ENCODE results near the gene CD80.

CD80 gene

DNA sequence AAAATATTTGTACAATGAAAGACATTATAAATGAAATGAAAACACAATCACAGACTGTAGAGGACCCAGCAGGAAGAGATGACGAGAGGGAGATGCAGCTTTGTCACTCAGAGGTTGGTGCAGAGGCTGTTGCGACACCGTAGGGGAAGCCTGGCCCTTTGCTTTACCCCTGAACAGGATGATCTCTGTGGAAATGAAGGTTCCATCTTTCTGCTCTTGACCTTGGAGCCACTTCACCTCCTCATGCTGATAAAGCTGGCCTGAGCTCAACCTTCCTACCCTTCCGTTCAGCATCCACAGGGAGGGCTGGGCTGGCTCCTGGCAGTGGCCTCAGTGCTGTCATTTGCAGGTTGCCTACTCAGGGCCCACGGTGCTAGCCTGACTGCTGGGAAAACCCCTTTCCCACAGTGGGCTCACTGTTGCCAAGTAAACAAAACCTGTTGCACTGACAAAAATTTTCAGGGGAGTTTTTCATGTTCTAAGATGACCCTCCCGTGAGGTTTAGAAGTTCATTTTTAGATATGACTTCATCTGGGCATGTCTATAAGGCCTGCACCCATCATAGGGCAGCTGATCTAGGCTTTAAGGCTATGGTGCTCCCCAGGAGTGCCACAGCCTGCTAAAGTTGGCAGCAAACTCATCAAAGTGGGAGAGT, 3.0 kb upstream of the CD80 start:
- ChIA-PET POLR2A (no interaction called here), CTCF (interaction anchor here (0.6 kb wide), 1 partner anchor 101 kb away, joined by 3 read pairs; no protein-coding TSS in a partner anchor)
- no peaks in the 10 kb centered on the region for H3K4me1 ChIP-seq (ENCODE audit: control insufficient read depth, insufficient read depth, low read length)
- H3K9me3 ChIP-seq (ENCODE audit: control insufficient read depth, insufficient read depth, low read depth, low read length): no peaks in the 10 kb centered on the region
- no peaks in the 10 kb centered on the region for H3K36me3 ChIP-seq (ENCODE audit: control insufficient read depth in 2 of 2, insufficient read depth in 1 of 2, low read length in 2 of 2)
- TF ChIP-seq ZNF350 (tag by site-specific recombination; IDR thresholded peaks at IDR 0.05): no peak
- no peak for TF ChIP-seq OVOL3 (tag by site-specific recombination; IDR thresholded peaks at IDR 0.05)
- no peak for TF ChIP-seq HOXA7 (CRISPR knock-in tag; IDR thresholded peaks at IDR 0.05; ENCODE audit: borderline replicate concordance)
- H3K27ac ChIP-seq (ENCODE audit: extremely low read depth, low read depth, low read length): no peak overlapping the region
- no peak overlapping the region for H3K4me3 ChIP-seq (ENCODE audit: low read depth, low read length)

DNA sequence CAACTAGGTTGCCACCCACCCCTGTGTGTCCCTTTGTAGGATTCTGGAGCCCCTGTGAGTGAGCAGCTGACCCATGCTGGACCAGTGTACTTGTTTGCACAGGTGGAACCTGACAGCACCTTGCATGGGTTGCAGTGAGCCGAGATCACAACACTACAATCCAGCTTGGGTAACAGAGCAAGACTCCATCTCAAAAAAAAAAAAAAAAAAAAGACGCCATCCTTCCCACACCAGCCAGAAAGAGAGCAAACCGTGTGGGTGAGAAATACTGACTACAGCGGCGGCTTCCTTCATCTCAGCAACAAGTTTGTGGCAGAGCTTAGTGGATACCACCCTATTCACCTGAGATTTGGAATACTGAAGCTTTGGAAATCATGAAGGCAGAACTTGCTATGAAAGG, 746 bp upstream of the CD80 start:
- no peaks in the 10 kb centered on the region for H3K4me1 ChIP-seq (ENCODE audit: control insufficient read depth, insufficient read depth, low read length)
- no peaks in the 10 kb centered on the region for H3K9me3 ChIP-seq (ENCODE audit: control insufficient read depth, insufficient read depth, low read depth, low read length)
- TF ChIP-seq ZBTB7A (tag by site-specific recombination; IDR thresholded peaks at IDR 0.05; ENCODE audit: low read depth) (no peak), ZNF37A (tag by site-specific recombination; IDR thresholded peaks at IDR 0.05) (no peak)
- no peak overlapping the region for H3K4me3 ChIP-seq (ENCODE audit: low read depth, low read length)
- H3K36me3 ChIP-seq (ENCODE audit: control insufficient read depth in 2 of 2, insufficient read depth in 1 of 2, low read length in 2 of 2): no peaks in the 10 kb centered on the region
- H3K27ac ChIP-seq (ENCODE audit: extremely low read depth, low read depth, low read length): no peak overlapping the region
- ChIA-PET POLR2A (no interaction called here), CTCF (interaction anchor here (0.6 to 1.2 kb wide), 2 partner anchors 138 to 290 kb away, joined by 4 read pairs; no protein-coding TSS in a partner anchor)

DNA sequence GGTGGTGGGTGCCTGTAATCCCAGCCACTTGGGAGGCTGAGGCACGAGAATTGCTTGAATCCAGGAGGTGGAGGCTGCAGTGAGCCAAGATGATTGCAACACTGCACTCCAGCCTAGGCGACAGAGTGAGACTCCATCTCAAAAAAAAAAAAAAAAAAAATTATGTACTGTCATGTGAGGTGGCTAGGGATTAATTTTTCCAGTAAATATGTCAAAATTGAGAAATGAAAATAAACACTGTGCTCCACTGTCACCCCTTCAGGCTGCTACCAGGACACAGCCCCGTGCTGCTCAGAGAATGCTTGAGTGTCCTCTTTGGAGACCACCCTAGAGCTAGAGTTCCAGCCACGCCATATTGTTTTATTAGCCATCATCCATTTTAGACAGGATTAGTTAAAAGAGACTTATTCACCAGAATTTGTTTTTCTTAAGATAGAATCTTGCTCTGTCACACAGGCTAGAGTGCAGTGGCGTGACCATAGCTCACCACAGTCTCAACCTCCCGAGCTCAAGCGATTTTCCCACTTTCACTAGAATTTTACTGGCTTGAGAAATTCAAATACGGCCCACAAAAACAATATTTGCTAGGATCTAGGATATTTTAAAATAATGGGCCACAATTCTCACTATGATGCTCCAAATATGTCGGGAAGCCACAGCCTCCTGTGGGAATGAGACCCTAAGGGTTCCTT, 642 bp downstream of the CD80 start:
- Histone ChIP-seq H3K9me3 (ENCODE audit: control insufficient read depth, insufficient read depth, low read depth, low read length) (no peaks in the 10 kb centered on the region), H3K4me1 (ENCODE audit: control insufficient read depth, insufficient read depth, low read length) (no peaks in the 10 kb centered on the region), H3K4me3 (ENCODE audit: low read depth, low read length) (no peak overlapping the region), H3K36me3 (ENCODE audit: control insufficient read depth in 2 of 2, insufficient read depth in 1 of 2, low read length in 2 of 2) (no peaks in the 10 kb centered on the region), H3K27ac (ENCODE audit: extremely low read depth, low read depth, low read length) (no peak overlapping the region)
- ChIA-PET CTCF (interaction anchor here (1.0 kb wide), 1 partner anchor 19 kb away, joined by 3 read pairs; no protein-coding TSS in a partner anchor), POLR2A (no interaction called here)
- TF ChIP-seq WT1 (tag by site-specific recombination; IDR thresholded peaks at IDR 0.05) (no peak), KLF8 (tag by site-specific recombination; IDR thresholded peaks at IDR 0.05) (no peak), ELK4 (IDR thresholded peaks at IDR 0.05; ENCODE audit: borderline replicate concordance, low read depth, low read length) (no peak)

DNA sequence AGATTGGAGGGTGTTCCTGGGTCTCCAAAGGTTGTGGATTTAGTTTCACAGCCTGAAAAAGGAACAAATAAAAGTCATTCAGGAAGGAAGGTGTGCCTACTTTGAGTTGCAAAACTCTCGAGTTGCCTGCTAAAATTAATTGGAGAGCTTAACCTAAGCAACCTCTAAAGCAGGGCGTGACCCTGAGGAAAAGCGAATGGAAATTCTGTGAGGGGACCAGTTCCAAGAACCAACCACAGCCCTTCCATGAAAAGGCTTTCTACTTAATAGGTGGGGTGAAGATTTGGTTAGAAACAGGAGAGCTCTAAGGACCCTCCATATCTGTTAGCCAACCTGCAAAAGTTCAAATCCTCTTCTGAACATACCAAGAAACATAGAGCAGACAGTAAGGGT, 1.5 kb downstream of the CD80 start:
- no peak for TF ChIP-seq ZNF311 (tag by site-specific recombination; IDR thresholded peaks at IDR 0.05; ENCODE audit: borderline replicate concordance)
- TF ChIP-seq TRIM28 (IDR thresholded peaks at IDR 0.05; ENCODE audit: borderline replicate concordance, low read length): no peak
- no peak for TF ChIP-seq ZNF426 (tag by site-specific recombination; IDR thresholded peaks at IDR 0.05)
- TF ChIP-seq ZNF596 (tag by site-specific recombination; IDR thresholded peaks at IDR 0.05): no peak
- TF ChIP-seq, protein P1, sequence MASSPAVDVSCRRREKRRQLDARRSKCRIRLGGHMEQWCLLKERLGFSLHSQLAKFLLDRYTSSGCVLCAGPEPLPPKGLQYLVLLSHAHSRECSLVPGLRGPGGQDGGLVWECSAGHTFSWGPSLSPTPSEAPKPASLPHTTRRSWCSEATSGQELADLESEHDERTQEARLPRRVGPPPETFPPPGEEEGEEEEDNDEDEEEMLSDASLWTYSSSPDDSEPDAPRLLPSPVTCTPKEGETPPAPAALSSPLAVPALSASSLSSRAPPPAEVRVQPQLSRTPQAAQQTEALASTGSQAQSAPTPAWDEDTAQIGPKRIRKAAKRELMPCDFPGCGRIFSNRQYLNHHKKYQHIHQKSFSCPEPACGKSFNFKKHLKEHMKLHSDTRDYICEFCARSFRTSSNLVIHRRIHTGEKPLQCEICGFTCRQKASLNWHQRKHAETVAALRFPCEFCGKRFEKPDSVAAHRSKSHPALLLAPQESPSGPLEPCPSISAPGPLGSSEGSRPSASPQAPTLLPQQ (tag by site-specific recombination; IDR thresholded peaks at IDR 0.05): no peak
- no peak for TF ChIP-seq ZNF785 (tag by site-specific recombination; IDR thresholded peaks at IDR 0.05)
- TF ChIP-seq ZBTB17 (tag by site-specific recombination; IDR thresholded peaks at IDR 0.05): no peak
- no peak for TF ChIP-seq KLF7 (tag by site-specific recombination; IDR thresholded peaks at IDR 0.05; ENCODE audit: borderline replicate concordance)
- TF ChIP-seq, protein P2, sequence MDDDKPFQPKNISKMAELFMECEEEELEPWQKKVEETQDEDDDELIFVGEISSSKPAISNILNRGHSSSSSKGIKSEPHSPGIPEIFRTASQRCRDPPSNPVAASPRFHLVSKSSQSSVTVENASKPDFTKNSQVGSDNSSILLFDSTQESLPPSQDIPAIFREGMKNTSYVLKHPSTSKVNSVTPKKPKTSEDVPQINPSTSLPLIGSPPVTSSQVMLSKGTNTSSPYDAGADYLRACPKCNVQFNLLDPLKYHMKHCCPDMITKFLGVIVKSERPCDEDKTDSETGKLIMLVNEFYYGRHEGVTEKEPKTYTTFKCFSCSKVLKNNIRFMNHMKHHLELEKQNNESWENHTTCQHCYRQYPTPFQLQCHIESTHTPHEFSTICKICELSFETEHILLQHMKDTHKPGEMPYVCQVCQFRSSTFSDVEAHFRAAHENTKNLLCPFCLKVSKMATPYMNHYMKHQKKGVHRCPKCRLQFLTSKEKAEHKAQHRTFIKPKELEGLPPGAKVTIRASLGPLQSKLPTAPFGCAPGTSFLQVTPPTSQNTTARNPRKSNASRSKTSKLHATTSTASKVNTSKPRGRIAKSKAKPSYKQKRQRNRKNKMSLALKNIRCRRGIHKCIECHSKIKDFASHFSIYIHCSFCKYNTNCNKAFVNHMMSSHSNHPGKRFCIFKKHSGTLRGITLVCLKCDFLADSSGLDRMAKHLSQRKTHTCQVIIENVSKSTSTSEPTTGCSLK (tag by site-specific recombination; IDR thresholded peaks at IDR 0.05): no peak
- Histone ChIP-seq H3K36me3 (ENCODE audit: control insufficient read depth in 2 of 2, insufficient read depth in 1 of 2, low read length in 2 of 2) (no peaks in the 10 kb centered on the region), H3K4me1 (ENCODE audit: control insufficient read depth, insufficient read depth, low read length) (no peaks in the 10 kb centered on the region), H3K9me3 (ENCODE audit: control insufficient read depth, insufficient read depth, low read depth, low read length) (no peaks in the 10 kb centered on the region), H3K27ac (ENCODE audit: extremely low read depth, low read depth, low read length) (no peak overlapping the region), H3K4me3 (ENCODE audit: low read depth, low read length) (no peak overlapping the region)
- POLR2A ChIA-PET: no interaction called here
- CTCF ChIA-PET: no interaction called here
